Ishikawa (cell line): ENCODE results near the gene PHF21A.

Experiments used
- CEBPB ChIP-seq: IDR thresholded peaks from 2 replicates; pipeline ENCODE4 v1.6.1; 2012
- CREB1 ChIP-seq: IDR thresholded peaks from 2 replicates; pipeline ENCODE4 v1.6.1; 2012; ENCODE audit warnings: low read depth
- EGR1 ChIP-seq: IDR thresholded peaks from 2 replicates; pipeline ENCODE4 v1.6.1; 2012
- EP300 ChIP-seq: IDR thresholded peaks from 2 replicates; pipeline ENCODE4 v1.6.1; 2012; ENCODE audit warnings: borderline replicate concordance
- FOXM1 ChIP-seq: IDR thresholded peaks from 2 replicates; pipeline ENCODE4 v1.6.1; 2012; ENCODE audit warnings: low read depth, borderline replicate concordance
- NFIC ChIP-seq: IDR thresholded peaks from 2 replicates; pipeline ENCODE4 v1.6.1; 2012
- RAD21 ChIP-seq: IDR thresholded peaks from 2 replicates; pipeline ENCODE4 v1.6.1; 2012; ENCODE audit warnings: low read depth
- TAF1 ChIP-seq: IDR thresholded peaks from 2 replicates; pipeline ENCODE4 v1.6.1; 2012; ENCODE audit warnings: low read depth, mild to moderate bottlenecking
- TCF12 ChIP-seq: IDR thresholded peaks from 2 replicates; pipeline ENCODE4 v1.6.1; 2012; ENCODE audit warnings: low read depth
- TEAD4 ChIP-seq: IDR thresholded peaks from 2 replicates; pipeline ENCODE4 v1.6.1; 2012
- YY1 ChIP-seq: IDR thresholded peaks from 2 replicates; pipeline ENCODE4 v1.6.1; 2012; ENCODE audit warnings: low read depth
- ZBTB7A ChIP-seq: IDR thresholded peaks from 2 replicates; pipeline ENCODE4 v1.6.1; 2012; ENCODE audit warnings: low read depth
- TF ChIP-seq, protein P1 (sequence below): IDR thresholded peaks from 2 replicates; pipeline ENCODE4 v1.6.1; 2012
- TF ChIP-seq, protein P2 (sequence below): IDR thresholded peaks from 2 replicates; pipeline ENCODE4 v1.6.1; 2012
- TF ChIP-seq, protein P3 (sequence below): IDR thresholded peaks from 2 replicates; pipeline ENCODE4 v1.6.1; 2012; ENCODE audit warnings: low read depth, mild to moderate bottlenecking

Gene PHF21A

DNA sequence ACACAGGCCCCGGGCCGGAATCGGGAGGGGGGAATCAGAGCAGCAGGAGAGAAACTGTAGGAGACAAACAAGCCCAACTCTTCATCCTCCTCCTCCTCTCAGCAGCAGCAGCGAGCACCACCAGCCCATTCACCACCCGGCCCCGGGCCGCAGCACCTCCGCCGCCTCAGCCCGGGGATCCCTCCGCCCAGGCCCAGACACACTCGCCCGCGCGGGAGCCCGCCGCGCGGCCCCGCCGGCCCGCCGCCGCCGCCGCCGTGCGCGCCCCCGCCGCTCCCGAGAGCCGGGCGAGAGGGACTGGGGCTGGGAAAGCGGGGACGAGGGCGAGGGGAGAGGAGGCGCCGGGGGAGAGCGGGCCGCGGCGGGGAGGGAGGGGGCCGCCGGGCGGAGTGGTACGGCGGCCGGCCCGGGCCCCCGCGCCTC is at the start of gene PHF21A:
Gene PHF21A (minus strand): TSS at position 154 of the 423 bp plus-strand sequence. CDS start 37,235 bp downstream, outside the sequence.
- TF ChIP-seq TAF1: peak; percentile 36; the same call in 1 of the 2 replicates
- no peak for TF ChIP-seq NFIC
- TF ChIP-seq TEAD4: no peak
- peak; percentile 12; the same call in 1 of the 2 replicates for TF ChIP-seq EP300
- TF ChIP-seq, protein P1, sequence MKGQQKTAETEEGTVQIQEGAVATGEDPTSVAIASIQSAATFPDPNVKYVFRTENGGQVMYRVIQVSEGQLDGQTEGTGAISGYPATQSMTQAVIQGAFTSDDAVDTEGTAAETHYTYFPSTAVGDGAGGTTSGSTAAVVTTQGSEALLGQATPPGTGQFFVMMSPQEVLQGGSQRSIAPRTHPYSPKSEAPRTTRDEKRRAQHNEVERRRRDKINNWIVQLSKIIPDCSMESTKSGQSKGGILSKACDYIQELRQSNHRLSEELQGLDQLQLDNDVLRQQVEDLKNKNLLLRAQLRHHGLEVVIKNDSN: no peak
- TF ChIP-seq, protein P2, sequence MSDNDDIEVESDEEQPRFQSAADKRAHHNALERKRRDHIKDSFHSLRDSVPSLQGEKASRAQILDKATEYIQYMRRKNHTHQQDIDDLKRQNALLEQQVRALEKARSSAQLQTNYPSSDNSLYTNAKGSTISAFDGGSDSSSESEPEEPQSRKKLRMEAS: 0 out of 2 replicates have a peak, but pooled peaks have one; percentile 3
- no peak for TF ChIP-seq CREB1
- TF ChIP-seq, protein P3, sequence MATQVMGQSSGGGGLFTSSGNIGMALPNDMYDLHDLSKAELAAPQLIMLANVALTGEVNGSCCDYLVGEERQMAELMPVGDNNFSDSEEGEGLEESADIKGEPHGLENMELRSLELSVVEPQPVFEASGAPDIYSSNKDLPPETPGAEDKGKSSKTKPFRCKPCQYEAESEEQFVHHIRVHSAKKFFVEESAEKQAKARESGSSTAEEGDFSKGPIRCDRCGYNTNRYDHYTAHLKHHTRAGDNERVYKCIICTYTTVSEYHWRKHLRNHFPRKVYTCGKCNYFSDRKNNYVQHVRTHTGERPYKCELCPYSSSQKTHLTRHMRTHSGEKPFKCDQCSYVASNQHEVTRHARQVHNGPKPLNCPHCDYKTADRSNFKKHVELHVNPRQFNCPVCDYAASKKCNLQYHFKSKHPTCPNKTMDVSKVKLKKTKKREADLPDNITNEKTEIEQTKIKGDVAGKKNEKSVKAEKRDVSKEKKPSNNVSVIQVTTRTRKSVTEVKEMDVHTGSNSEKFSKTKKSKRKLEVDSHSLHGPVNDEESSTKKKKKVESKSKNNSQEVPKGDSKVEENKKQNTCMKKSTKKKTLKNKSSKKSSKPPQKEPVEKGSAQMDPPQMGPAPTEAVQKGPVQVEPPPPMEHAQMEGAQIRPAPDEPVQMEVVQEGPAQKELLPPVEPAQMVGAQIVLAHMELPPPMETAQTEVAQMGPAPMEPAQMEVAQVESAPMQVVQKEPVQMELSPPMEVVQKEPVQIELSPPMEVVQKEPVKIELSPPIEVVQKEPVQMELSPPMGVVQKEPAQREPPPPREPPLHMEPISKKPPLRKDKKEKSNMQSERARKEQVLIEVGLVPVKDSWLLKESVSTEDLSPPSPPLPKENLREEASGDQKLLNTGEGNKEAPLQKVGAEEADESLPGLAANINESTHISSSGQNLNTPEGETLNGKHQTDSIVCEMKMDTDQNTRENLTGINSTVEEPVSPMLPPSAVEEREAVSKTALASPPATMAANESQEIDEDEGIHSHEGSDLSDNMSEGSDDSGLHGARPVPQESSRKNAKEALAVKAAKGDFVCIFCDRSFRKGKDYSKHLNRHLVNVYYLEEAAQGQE: no peak

DNA sequence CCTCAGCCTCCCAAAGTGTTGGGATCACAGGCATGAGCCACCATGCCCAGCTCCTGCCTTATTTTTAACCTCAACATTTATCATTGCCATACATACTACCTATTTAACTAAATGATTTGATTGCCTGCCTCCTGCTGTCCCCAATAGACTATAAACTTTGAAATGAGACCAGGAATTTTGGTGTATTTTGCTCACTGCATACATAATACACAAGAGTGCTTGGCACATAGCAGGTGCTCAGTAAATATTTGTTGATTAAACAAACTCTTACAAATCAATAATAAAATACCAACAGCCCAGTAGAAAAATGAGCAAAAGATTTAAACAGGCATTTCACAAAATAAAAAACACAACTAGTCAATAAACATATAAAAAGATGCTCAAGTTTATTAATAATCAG is 49.5 kb upstream of the PHF21A start:
- TF ChIP-seq YY1: no peak
- TF ChIP-seq NFIC: no peak
- TF ChIP-seq ZBTB7A: no peak
- TF ChIP-seq, protein P2: no peak
- no peak for TF ChIP-seq TCF12
- no peak for TF ChIP-seq CREB1
- TF ChIP-seq, protein P3: no peak

DNA sequence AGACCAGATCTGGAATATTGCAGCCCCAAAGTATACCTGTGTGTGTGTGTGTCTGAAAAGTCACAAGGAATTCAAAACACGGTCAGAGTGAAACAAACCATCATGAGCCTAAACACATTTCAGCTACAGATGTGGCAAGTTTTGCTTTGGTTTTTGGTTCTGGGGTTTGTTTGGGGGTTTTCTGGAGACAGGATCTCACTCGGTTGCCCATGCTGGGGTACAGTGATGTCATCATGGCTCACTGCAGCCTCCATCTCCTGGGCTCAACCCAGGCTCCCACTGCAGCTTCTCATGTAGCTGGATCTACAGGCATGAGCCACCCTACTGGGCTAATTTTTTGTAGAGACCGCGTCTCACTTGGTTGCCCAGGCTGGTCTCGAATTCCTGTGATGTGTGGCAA is 41.4 kb upstream of the PHF21A start:
- no peak for TF ChIP-seq EGR1
- TF ChIP-seq FOXM1: no peak
- TF ChIP-seq NFIC: no peak
- TF ChIP-seq, protein P2: no peak
- TF ChIP-seq, protein P3: no peak
- TF ChIP-seq RAD21: no peak
- TF ChIP-seq ZBTB7A: no peak
- TF ChIP-seq CEBPB: no peak
- TF ChIP-seq CREB1: no peak
- TF ChIP-seq TAF1: no peak
- no peak for TF ChIP-seq TCF12
- TF ChIP-seq TEAD4: no peak
- no peak for TF ChIP-seq YY1
- TF ChIP-seq EP300: no peak
- TF ChIP-seq, protein P1: no peak

DNA sequence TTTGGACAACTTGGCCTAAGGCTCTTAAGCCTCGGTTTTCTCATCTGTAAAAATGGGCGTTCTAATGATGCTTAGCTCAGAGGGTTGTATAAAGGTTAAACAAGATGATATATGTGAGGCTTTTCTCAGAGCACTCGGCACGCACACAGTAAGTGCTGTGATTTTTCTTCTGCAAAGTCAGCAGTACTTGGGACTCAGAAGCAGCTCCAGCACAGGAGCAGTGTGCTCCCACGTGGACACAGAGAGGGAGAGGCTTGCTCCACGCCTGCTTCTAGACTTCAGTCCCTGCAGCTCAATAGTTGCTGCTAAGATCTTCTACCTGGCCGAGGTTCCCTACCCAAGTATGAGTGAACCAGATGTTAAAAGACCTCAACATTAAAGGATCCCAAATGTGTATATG is 39.9 kb upstream of the PHF21A start:
- TF ChIP-seq TCF12 (no peak), CREB1 (no peak), TEAD4 (no peak), EP300 (no peak), TAF1 (no peak), FOXM1 (no peak), NFIC (no peak), RAD21 (no peak), CEBPB (no peak), EGR1 (no peak), ZBTB7A (no peak), YY1 (no peak)
- TF ChIP-seq, protein P1: no peak
- TF ChIP-seq, protein P2: no peak
- TF ChIP-seq, protein P3: no peak
